Neuronal stem cell (in vitro differentiated cells): ENCODE measurements around the gene MTMR1.

Experiments used
- DNase-seq: peaks from one replicate; pipeline ENCODE4 v3.0.0-alpha.2; 2013; ENCODE audit warnings: low spot score
- H2AFZ ChIP-seq: one replicate; pipeline ENCODE4 v1.6.1; 2013; ENCODE audit warnings: mild to moderate bottlenecking, low read length, inconsistent platforms
- H2AK5ac ChIP-seq: 2 replicates; pipeline ENCODE4 v1.6.1; 2013; ENCODE audit warnings: low read depth, mild to moderate bottlenecking, inconsistent platforms, low read length, moderate library complexity, mixed read lengths
- H2BK120ac ChIP-seq: 2 replicates; pipeline ENCODE4 v1.6.1; 2013; ENCODE audit warnings: low read depth, mild to moderate bottlenecking, inconsistent platforms, low read length, moderate library complexity, mixed read lengths
- H2BK12ac ChIP-seq: one replicate; pipeline ENCODE4 v1.6.1; 2013; ENCODE audit warnings: low read length, inconsistent platforms
- H2BK15ac ChIP-seq: 2 replicates; pipeline ENCODE4 v1.6.1; 2013; ENCODE audit warnings: mild to moderate bottlenecking, low read length, inconsistent platforms, mixed read lengths
- H2BK5ac ChIP-seq: one replicate; pipeline ENCODE4 v1.6.1; 2013; ENCODE audit warnings: inconsistent platforms, mild to moderate bottlenecking, low read length, moderate library complexity
- H3K14ac ChIP-seq: one replicate; pipeline ENCODE4 v1.6.1; 2013; ENCODE audit warnings: low read length, inconsistent platforms
- H3K18ac ChIP-seq: 2 replicates; pipeline ENCODE4 v1.6.1; 2013; ENCODE audit warnings: low read length, inconsistent platforms
- H3K23ac ChIP-seq: 2 replicates; pipeline ENCODE4 v1.6.1; 2013; ENCODE audit warnings: low read depth, mild to moderate bottlenecking, mixed read lengths, low read length, inconsistent platforms; ENCODE audit not compliant: poor library complexity
- H3K27ac ChIP-seq: replicated peaks from 3 replicates; pipeline ENCODE4 v1.5.1; 2013; ENCODE audit warnings: low read length, inconsistent platforms
- H3K27me3 ChIP-seq, 3 experiments: 2 replicates each; pipeline ENCODE4 v1.6.1; 2013; ENCODE audit warnings: low read length in 3 of 3, mild to moderate bottlenecking in 2 of 3, inconsistent platforms in 1 of 3, low read depth in 1 of 3, mixed read lengths in 1 of 3, moderate library complexity in 1 of 3; ENCODE audit not compliant: control insufficient read depth in 3 of 3, insufficient read depth in 3 of 3
- H3K36me3 ChIP-seq, 2 donors: replicated peaks in 1 of 2; 2 replicates each; pipeline ENCODE4 v1.6.1; 2013; ENCODE audit warnings: low read length in 2 of 2; ENCODE audit not compliant: control insufficient read depth in 2 of 2, insufficient read depth in 2 of 2
- H3K4ac ChIP-seq: 2 replicates; pipeline ENCODE4 v1.6.1; 2013; ENCODE audit warnings: inconsistent platforms, mild to moderate bottlenecking, low read length, moderate library complexity
- H3K4me1 ChIP-seq, 2 donors: 1 replicate in 1 of 2; 2 replicates in 1 of 2; pipeline ENCODE4 v1.6.1; 2013; ENCODE audit warnings: low read length in 2 of 2, low read depth in 1 of 2; ENCODE audit not compliant: control insufficient read depth in 2 of 2, insufficient read depth in 1 of 2
- H3K4me2 ChIP-seq: one replicate; pipeline ENCODE4 v1.6.1; 2013; ENCODE audit warnings: mild to moderate bottlenecking, low read length, inconsistent platforms; ENCODE audit not compliant: insufficient read depth, poor library complexity, severe bottlenecking
- H3K4me3 ChIP-seq, 2 donors: 2 replicates each; pipeline ENCODE4 v1.5.1; 2013; ENCODE audit warnings: low read length in 2 of 2, mild to moderate bottlenecking in 2 of 2, inconsistent platforms in 1 of 2, moderate library complexity in 1 of 2
- H3K79me1 ChIP-seq: one replicate; pipeline ENCODE4 v1.6.1; 2013; ENCODE audit warnings: low read depth, mild to moderate bottlenecking, inconsistent platforms, low read length, moderate library complexity
- H3K9ac ChIP-seq: one replicate; pipeline ENCODE4 v1.6.1; 2013; ENCODE audit warnings: mild to moderate bottlenecking, low read depth, low read length, inconsistent platforms; ENCODE audit not compliant: poor library complexity
- H3K9me3 ChIP-seq, 2 donors: replicated peaks in 1 of 2; 2 replicates each; pipeline versions ENCODE3 to v1.6.1; 2013; ENCODE audit warnings: low read length in 2 of 2, mild to moderate bottlenecking in 2 of 2, inconsistent platforms in 1 of 2, low read depth in 1 of 2, mixed read lengths in 1 of 2, moderate library complexity in 1 of 2; ENCODE audit not compliant: control insufficient read depth in 2 of 2, insufficient read depth in 1 of 2
- H4K8ac ChIP-seq: one replicate; pipeline ENCODE4 v1.6.1; 2013; ENCODE audit warnings: low read depth, mild to moderate bottlenecking, inconsistent platforms, low read length, moderate library complexity
- H4K91ac ChIP-seq: one replicate; pipeline ENCODE4 v1.6.1; 2013; ENCODE audit warnings: low read length, low read depth, mild to moderate bottlenecking, inconsistent platforms; ENCODE audit not compliant: poor library complexity
- WGBS, 2 donors: extraction: QIAGEN DNeasy Blood & Tissue Kit; methylation state at CpG; one replicate each; pipeline ENCODE4 v1.1.7; 2013; ENCODE audit warnings: missing lambda C conversion rate in 2 of 2, mixed read lengths in 1 of 2; ENCODE audit not compliant: insufficient read length in 2 of 2, insufficient replicate concordance in 1 of 2; ENCODE audit errors: extremely low coverage in 2 of 2; 5-methylcytosine and 5-hydroxymethylcytosine counted together

The MTMR1 gene

DNA sequence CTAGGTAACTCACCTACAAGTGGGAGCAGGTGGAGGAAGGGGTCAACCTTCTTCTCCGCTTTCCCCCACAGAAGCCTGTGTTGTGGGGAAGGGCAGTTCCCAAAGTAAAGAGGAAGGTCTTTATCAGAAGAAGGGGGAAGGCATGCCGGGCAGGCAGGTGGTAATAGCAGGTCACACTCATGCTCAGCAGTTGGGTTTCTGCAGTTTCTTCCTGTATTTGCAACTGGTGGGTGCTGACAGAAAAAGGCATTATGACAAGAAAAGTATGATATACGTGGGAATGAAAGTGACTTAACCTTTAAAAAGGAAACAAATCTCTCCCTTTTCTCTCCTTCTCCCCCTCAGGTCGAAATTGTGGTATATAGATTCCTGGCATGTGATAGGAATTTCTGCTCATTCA, 3.7 kb downstream of the MTMR1 start:
- H3K36me3 ChIP-seq = peaks cover 0 to 9% of the 10 kb centered on the region in 2 donors
- H2AFZ ChIP-seq = no peak overlapping the region
- DNase-seq = no peak
- no peak overlapping the region for H3K4ac ChIP-seq
- no peak overlapping the region for H3K14ac ChIP-seq
- no peak overlapping the region for H4K8ac ChIP-seq
- no peaks in the 10 kb centered on the region for H3K79me1 ChIP-seq
- H2AK5ac ChIP-seq = no peak overlapping the region
- H3K27ac ChIP-seq = no peak overlapping the region
- H2BK5ac ChIP-seq = no peak overlapping the region
- no peak overlapping the region for H3K23ac ChIP-seq
- no peak overlapping the region for H3K18ac ChIP-seq
- no peaks in the 10 kb centered on the region for H3K9me3 ChIP-seq
- no peak overlapping the region for H2BK120ac ChIP-seq
- no peak overlapping the region for H3K4me2 ChIP-seq
- no peak overlapping the region for H2BK15ac ChIP-seq
- no peak overlapping the region for H3K4me3 ChIP-seq
- no peak overlapping the region for H4K91ac ChIP-seq
- no peak overlapping the region for H2BK12ac ChIP-seq
- H3K27me3 ChIP-seq = no peaks in the 10 kb centered on the region
- H3K9ac ChIP-seq = no peak overlapping the region
- no CpG with 5 or more reads among the region's 4 CpGs for WGBS, 2 donors
- peaks cover 3 to 6% of the 10 kb centered on the region in 2 donors for H3K4me1 ChIP-seq

DNA sequence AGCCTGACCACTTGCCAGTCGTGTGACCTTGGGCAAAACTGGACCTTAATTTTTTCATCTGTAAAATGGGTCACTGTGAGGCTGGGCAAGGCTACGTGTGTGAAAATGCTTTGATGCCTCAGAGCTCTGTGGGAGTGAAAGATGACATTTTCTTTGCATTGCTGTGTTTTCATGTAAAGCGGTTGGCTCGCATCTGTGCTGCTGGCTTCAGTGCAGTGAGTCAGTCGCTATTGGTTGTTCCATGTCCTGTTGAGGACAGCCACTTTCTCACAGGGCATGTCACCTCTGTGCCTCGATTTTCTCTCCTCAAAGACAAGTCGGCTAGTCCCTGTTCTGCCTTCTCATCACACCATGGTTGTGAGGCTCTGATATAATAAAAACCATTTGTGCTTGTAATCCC, 4.4 kb downstream of the MTMR1 start:
- Histone ChIP-seq H3K4me1 (peaks cover 3 to 6% of the 10 kb centered on the region in 2 donors), H3K27ac (no peak overlapping the region), H3K18ac (no peak overlapping the region), H2BK15ac (no peak overlapping the region), H2AFZ (no peak overlapping the region), H3K9me3 (no peaks in the 10 kb centered on the region), H3K36me3 (peaks cover 0 to 9% of the 10 kb centered on the region in 2 donors), H3K23ac (no peak overlapping the region), H3K9ac (no peak overlapping the region), H2BK12ac (no peak overlapping the region), H4K8ac (no peak overlapping the region), H3K4ac (no peak overlapping the region), H3K79me1 (no peaks in the 10 kb centered on the region), H2BK5ac (no peak overlapping the region), H4K91ac (no peak overlapping the region), H3K27me3 (no peaks in the 10 kb centered on the region), H3K4me3 (no peak overlapping the region), H2BK120ac (no peak overlapping the region), H3K4me2 (no peak overlapping the region), H3K14ac (no peak overlapping the region), H2AK5ac (no peak overlapping the region)
- no CpG with 5 or more reads among the region's 7 CpGs for WGBS, 2 donors
- no peak for DNase-seq

DNA sequence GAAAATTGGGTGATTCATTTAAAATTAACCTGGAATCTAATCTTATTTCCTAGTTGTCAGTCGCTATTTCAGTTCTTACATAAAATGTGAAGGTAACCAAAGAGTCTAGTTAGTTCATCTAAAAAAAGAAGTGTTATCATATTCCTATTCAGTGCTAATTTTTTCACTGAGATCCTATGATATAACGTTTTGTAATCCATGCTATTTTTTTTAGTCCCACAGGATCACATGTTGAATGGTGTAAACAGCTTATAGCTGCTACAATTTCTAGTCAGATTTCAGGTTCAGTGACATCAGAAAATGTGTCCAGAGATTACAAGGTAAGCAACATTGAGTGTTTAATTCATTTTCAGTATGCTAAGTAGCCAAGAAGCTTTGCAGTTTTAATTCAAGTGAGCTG, 5.8 kb downstream of the MTMR1 start:
- H3K27me3 ChIP-seq = no peaks in the 10 kb centered on the region
- no peak overlapping the region for H3K18ac ChIP-seq
- H2BK15ac ChIP-seq = no peak overlapping the region
- no peak overlapping the region for H2AK5ac ChIP-seq
- H3K4me1 ChIP-seq = peaks cover 3 to 6% of the 10 kb centered on the region in 2 donors
- no peak overlapping the region for H4K91ac ChIP-seq
- H2BK5ac ChIP-seq = no peak overlapping the region
- no peak overlapping the region for H2BK120ac ChIP-seq
- no peak overlapping the region for H2AFZ ChIP-seq
- no peaks in the 10 kb centered on the region for H3K9me3 ChIP-seq
- H3K9ac ChIP-seq = no peak overlapping the region
- no peak overlapping the region for H3K4me2 ChIP-seq
- H3K23ac ChIP-seq = no peak overlapping the region
- no peak overlapping the region for H3K27ac ChIP-seq
- H3K4me3 ChIP-seq = no peak overlapping the region
- H3K36me3 ChIP-seq = peaks cover 0 to 9% of the 10 kb centered on the region in 2 donors
- H3K14ac ChIP-seq = no peak overlapping the region
- H4K8ac ChIP-seq = no peak overlapping the region
- no peak overlapping the region for H3K4ac ChIP-seq
- no peaks in the 10 kb centered on the region for H3K79me1 ChIP-seq
- WGBS, 2 donors = no CpG with 5 or more reads among the region's 2 CpGs
- no peak for DNase-seq
- H2BK12ac ChIP-seq = no peak overlapping the region

DNA sequence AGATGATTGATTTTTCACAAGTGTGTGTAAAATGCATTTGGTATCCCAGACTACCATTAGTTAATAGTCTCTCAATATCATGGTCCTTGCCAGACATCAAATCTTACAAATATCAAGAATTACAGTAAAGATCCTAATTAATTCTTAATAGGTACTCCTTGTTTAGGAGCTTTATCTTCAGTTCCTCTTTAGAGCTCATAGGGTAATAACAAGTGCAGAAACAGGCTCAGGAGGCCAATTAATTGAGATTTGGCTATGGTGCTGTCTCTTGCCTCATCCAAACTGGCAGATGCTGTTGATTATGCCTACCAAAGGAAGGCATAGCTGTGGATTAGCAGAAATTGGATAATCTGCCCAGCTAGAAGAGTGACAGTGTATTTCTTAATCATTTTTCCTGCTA, 6.9 kb downstream of the MTMR1 start:
- DNase-seq = no peak
- Histone ChIP-seq H3K14ac (no peak overlapping the region), H3K9ac (no peak overlapping the region), H3K4ac (no peak overlapping the region), H3K9me3 (peaks cover 0 to 4% of the 10 kb centered on the region in 2 donors), H2BK12ac (no peak overlapping the region), H3K27ac (no peak overlapping the region), H3K23ac (no peak overlapping the region), H3K36me3 (peaks cover 0 to 9% of the 10 kb centered on the region in 2 donors), H3K18ac (no peak overlapping the region), H3K4me2 (no peak overlapping the region), H2BK15ac (no peak overlapping the region), H2BK120ac (no peak overlapping the region), H3K27me3 (no peaks in the 10 kb centered on the region), H3K4me1 (peaks cover 1 to 2% of the 10 kb centered on the region in 2 donors), H4K91ac (no peak overlapping the region), H3K79me1 (no peaks in the 10 kb centered on the region), H2AK5ac (no peak overlapping the region), H2AFZ (no peak overlapping the region), H2BK5ac (no peak overlapping the region), H3K4me3 (no peak overlapping the region), H4K8ac (no peak overlapping the region)
